CMK (cell line): ENCODE measurements around the gene USHBP1.
"Not testable (repeated sequence)": the region's sequence is repeated elsewhere in the genome, so short reads cannot be mapped to it uniquely, and the experiment has no call there.

Experiments used
- DNase-seq: peaks from one replicate; pipeline ENCODE4 v3.0.0-alpha.2; 2010; ENCODE audit warnings: low read depth

The USHBP1 gene

GRCh38 chr19:17294051-17294891, 29.7 kb upstream of the USHBP1 start:
- no peak for DNase-seq

GRCh38 chr19:17293605-17294004, 29.1 kb upstream of the USHBP1 start:
- no peak for DNase-seq

GRCh38 chr19:17292301-17293074, 27.9 kb upstream of the USHBP1 start:
- peak; percentile 56 for DNase-seq

GRCh38 chr19:17289489-17289888, 24.9 kb upstream of the USHBP1 start:
- DNase-seq, result no peak

- no peak for DNase-seq
Measured at GRCh38 chr19:17286752-17287151, 22.2 kb upstream of the USHBP1 start.

- DNase-seq, result no peak
Measured at GRCh38 chr19:17286263-17286662, 21.7 kb upstream of the USHBP1 start.

- no peak for DNase-seq
Measured at GRCh38 chr19:17285415-17286135, 21.0 kb upstream of the USHBP1 start.

- no peak for DNase-seq
Measured at GRCh38 chr19:17283504-17283996, 19.0 kb upstream of the USHBP1 start.

- DNase-seq, result no peak
Measured at GRCh38 chr19:17282488-17283125, 18.1 kb upstream of the USHBP1 start.

GRCh38 chr19:17281391-17282304, 17.1 kb upstream of the USHBP1 start, which contains the start of gene ANKLE1:
Gene ANKLE1 (plus strand): TSS chr19:17281901. CDS start chr19:17281921, 20 bp downstream.
- peak; percentile 74 for DNase-seq

GRCh38 chr19:17279436-17279835, 14.9 kb upstream of the USHBP1 start:
- no peak for DNase-seq

GRCh38 chr19:17275441-17276175, 11.1 kb upstream of the USHBP1 start:
- no peak for DNase-seq

GRCh38 chr19:17274892-17275291, 10.3 kb upstream of the USHBP1 start:
- not testable (repeated sequence) for DNase-seq

- no peak for DNase-seq
Measured at GRCh38 chr19:17268754-17269153, 4.2 kb upstream of the USHBP1 start.

- DNase-seq, result peak; percentile 97
Measured at GRCh38 chr19:17266975-17267788, 2.6 kb upstream of the USHBP1 start, which contains the start of gene BABAM1. Gene BABAM1 (plus strand): TSS chr19:17267443. CDS start chr19:17268807, 1,364 bp downstream.

GRCh38 chr19:17266589-17266974, 2.0 kb upstream of the USHBP1 start:
- no peak for DNase-seq

GRCh38 chr19:17266026-17266425, 1.5 kb upstream of the USHBP1 start:
- DNase-seq, result no peak

GRCh38 chr19:17263712-17264640, 569 bp downstream of the USHBP1 start:
- DNase-seq, result no peak
